Erythroblast (primary cell): ENCODE measurements around the gene THSD4.

Experiments
- DNase-seq, 2 experiments: peaks; one replicate each; lab custom pipeline; 2025; lab: John Stamatoyannopoulos, UW
- GATA1 ChIP-seq: IDR thresholded peaks from 2 replicates; pipeline ENCODE4 v1.6.1; 2011; ENCODE audit warnings: low read depth, mild to moderate bottlenecking, control low read depth, low read length, moderate library complexity
- POLR2A ChIP-seq: IDR thresholded peaks from 2 replicates; pipeline ENCODE4 v1.6.1; 2011; ENCODE audit warnings: mild to moderate bottlenecking, low read length

Gene THSD4

DNA sequence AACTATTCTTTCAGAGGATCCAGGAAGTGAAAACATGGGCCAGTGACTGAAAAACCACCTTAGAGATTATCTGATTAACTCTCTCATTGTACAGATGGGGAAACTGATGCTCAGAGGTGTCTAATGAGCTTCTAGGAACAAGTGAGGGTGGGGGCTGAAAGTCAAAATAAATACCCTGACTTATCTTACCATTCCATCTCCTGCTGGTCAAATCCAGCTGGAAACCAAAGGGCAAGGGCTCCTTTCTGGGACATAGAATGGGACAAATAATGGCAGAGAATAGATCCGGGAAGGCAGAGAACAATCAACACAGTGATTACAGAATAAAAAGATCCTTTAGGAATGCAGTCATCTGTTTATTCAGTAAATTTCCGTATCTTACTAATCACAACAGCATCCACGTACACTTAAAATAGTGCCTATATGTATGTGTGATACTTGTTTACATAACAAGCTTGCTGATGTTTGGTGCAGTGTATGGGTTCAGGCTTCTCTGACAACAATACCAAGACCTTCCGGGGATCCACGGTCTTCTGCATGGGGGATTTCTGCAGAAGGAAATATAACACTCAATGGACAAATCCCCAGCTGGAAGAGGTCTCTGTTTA is 173.2 kb downstream of the THSD4 start:
- TF ChIP-seq GATA1: no peak
- TF ChIP-seq POLR2A: no peak
- no peak for DNase-seq

DNA sequence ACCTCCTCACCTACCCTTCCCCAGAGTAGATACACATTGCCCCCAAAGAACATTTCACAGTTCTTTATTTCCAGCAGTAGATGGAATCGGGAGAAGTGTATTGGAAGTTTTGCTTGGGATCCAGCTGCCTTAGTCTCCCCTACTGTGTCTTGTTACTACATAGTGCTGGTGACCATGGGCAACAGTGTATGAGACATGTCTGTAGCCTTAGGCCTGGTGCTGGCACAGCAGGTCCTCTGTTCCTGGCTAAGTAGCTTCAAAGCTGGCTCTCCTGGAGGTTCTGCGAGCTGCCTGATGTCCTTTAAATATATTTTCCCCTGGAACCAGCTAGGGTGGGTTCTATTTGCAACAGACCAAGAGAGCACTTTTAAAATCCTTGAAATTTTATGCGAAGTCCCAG is 174.7 kb downstream of the THSD4 start:
- no peak for DNase-seq
- TF ChIP-seq POLR2A: no peak
- TF ChIP-seq GATA1: no peak

- TF ChIP-seq POLR2A (no peak), GATA1 (no peak)
- no peak for DNase-seq
Measured at GRCh38 chr15:71290881-71291635, 175.8 kb downstream of the THSD4 start.

GRCh38 chr15:71291723-71292122 is 176.5 kb downstream of the THSD4 start:
- TF ChIP-seq POLR2A: no peak
- no peak for TF ChIP-seq GATA1
- DNase-seq: no peak

DNA sequence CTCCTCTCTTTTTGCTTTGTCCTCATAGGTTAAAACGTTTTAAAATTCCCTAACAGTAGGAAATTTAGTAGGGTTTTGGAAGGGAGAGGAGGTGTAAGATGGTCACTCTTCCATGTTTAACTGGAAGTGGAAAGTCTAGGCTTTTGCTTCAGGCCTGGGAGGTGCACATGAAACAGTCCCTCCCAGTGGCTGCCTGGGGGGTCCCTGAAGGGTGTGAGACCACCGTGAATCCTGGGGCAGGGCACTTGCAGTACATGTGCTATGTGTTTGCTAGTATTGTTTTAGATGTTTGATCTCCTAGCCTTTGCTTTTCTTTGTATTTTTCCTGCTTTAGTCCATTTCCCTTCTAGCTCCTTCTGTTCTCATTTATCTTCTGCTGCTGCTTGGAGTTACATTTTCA is 178.5 kb downstream of the THSD4 start:
- TF ChIP-seq POLR2A (no peak), GATA1 (no peak)
- no peak for DNase-seq

DNA sequence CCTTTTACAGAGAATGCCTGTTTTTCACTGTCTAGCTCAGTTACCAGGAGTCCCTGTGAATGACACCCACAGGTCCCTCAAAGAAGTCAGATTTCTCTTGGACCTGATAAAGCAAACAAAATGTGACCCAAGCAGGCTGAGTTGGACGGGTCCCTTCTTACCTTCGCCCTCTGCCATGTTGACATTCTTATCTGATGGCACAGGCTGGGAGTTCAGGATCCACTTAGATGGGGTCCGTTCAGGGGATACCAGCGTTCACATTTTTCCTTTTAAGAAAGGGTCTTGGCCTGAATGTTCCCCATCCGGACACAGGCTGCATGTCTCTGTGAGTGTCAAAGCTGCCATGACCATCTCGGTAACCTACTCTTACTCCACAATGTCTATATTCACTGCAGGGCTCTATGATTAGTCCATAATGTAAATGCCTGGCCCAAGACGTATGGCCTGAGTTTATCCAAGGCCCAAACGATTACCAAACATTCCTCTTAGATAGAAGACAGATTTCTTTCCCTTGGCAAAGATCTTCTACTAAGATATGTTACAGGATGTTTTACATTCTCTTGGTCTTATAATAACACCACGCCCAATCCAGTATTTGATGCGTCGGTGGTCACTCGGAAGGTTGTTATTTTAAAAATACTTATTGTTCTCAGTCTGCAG is 179.1 kb downstream of the THSD4 start:
- no peak for DNase-seq
- no peak for TF ChIP-seq POLR2A
- TF ChIP-seq GATA1: no peak

DNA sequence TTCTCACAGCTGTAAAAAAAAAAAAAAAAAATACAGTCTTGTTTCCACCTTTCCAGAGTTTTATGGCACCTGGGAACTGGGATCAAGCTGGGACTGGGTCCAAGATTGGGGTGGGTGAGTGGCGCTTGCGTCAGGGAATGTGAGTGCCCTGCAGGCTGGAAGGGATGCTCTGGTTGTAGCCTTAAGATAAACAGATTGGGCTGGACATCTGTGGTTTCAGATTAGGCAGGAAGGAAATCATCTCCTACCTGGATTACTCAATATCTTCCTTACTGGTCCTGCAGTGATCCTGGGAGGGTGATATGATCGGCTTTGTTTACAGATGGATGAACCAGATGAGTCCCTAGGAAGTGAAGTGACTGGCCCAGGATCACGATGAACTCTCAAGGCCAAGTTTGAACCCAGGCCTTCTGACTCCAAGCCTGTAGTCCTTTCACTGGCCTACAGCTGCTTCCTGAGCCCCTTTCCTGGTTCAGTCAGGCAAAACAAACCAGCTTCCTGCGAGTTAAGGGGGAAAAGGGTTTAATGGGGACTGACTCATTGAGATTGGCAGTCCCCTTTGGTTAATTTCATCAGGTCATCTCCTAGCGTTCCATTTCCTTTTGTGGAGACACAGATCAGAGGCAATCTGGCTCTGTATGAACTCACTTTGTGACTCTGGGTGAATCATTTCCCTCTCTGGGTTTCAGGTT is 179.8 kb downstream of the THSD4 start:
- no peak for DNase-seq
- TF ChIP-seq POLR2A (no peak), GATA1 (no peak)

DNA sequence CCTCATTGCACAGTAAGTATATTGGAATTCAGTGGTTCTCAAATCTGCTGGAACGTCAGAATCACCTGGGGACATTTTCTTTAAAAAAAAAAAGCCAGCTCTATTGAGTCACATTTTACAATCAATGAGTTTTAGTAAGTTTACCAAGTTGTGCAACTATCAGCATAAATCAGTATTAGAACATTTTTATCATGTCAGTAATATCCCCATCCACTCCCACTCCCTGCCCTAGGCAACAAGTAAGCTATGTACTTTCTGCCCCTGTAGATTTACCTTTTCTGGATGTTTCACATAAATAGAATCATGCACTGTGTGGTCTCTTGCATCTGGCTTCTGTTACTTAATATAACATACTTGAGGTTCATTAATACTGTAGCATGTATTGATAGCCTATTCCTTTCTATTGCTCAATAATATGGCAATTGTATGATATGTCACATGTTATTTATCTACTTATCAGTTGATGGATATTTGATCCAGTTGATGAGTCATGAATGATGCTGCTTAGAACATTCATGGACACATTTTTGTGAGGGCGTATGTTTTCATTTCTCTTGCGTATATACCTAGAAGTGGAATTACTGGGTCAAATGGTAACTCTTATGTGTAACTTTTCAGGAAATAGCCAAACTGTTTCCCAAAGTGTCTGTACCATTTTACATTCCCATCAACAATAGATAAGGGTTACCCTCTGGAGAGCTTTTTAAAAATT is 180.5 kb downstream of the THSD4 start:
- DNase-seq: no peak
- TF ChIP-seq GATA1: no peak
- no peak for TF ChIP-seq POLR2A

DNA sequence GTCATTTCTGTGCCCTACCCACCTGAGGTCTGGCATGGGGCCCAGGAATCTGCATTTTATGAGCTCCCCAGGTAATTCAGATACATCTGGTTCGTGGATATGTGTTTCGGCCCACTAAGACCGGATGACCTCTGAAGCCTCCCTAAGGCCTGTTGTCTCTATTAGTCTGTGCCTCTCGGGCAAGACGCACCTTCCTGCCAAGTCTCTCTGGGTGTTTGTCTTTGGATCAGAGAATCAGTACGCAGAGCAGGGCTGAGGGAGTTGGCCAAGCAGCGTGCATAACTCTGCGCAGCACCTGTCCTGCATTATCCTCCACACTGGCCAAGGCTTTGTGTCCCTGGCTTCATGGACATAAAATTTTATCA is 181.0 kb downstream of the THSD4 start:
- no peak for TF ChIP-seq GATA1
- DNase-seq: no peak

DNA sequence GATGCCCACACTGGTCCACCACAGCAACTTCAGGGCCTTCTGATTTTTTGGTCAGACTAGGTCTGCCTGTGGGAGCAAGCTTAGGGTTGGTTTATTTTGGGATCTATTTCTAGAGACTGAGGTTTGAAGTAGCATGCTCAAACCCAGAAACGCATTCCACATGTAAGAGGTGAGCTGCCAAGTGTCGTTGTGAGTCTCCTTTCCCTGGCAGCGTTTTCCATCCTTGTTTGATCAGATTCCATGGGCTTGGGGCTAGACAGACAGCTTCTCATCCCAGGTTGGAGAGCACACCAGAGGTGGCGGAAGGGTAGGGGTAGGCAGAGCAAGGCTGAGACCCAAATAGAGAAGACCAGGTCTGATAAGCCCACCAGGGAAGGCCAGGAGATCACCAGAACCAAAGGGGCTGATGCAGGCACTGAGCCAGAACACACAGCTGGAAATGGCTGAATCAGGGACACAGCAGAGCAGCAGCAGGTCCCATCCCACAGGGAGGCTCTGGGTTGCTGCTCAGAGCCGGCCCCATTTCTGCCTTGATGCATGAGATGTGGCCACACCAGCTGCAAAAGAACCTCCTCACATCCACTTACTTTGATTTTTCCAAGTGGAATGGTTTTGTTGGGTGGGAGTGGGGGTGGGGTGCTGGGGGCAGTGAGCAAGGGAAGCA is 186.8 kb downstream of the THSD4 start:
- TF ChIP-seq POLR2A (no peak), GATA1 (no peak)
- DNase-seq: no peak

- TF ChIP-seq POLR2A (no peak), GATA1 (no peak)
- DNase-seq: no peak
Measured at GRCh38 chr15:71302861-71303410, 187.7 kb downstream of the THSD4 start.

DNA sequence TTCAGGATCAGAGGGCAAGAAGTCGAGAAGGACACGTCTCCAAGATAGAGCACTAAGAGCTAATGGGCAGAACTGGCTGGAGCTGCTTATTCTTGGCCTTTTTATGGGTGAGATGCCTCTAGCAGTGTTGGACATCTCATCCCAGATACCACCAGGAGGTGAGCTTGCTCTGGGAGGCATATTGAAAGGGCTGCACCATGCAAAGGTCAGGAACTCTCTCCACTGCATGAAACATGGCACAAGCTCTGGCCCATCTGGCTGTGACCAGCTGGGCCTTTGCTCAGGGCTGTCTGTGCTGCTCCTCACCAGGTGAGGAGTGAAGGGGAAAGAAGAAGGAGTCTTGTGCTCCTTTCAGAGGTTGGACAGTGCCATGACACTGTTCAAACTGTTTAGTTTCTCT is 188.7 kb downstream of the THSD4 start:
- TF ChIP-seq GATA1: no peak
- no peak for TF ChIP-seq POLR2A
- no peak for DNase-seq

GRCh38 chr15:71304681-71305080 is 189.4 kb downstream of the THSD4 start:
- no peak for DNase-seq
- TF ChIP-seq POLR2A (no peak), GATA1 (no peak)
